A549 (cell line): ENCODE results near the gene HINT2. TPM values are rescaled to one million over a fixed set of nuclear protein-coding genes. Genes with fewer than 3 reads are reported as not detected.

ENCODE experiments used
- ATAC-seq, 2 experiments: fragments of 200-7000 bp in 1 of 2; fragments of >200 bp in 1 of 2; cut with Nextera tagmentation in 1 of 2; cut with Tn5 transposase in 1 of 2; 3 replicates each; pipeline versions ENCODE4 v1.8.0 to v1.9.1; 2018 to 2020; ENCODE audit warnings: mild to moderate bottlenecking in 1 of 2, moderate library complexity in 1 of 2
- CTCF ChIA-PET: fragments of 300-600 bp; sonication (Branson Sonifier 250); formaldehyde crosslinking; extraction: SDS; loops from one replicate; lab custom pipeline; 2021; ENCODE audit warnings: antibody characterized with exemption, inconsistent platforms; lab: Yijun Ruan, JAX
- POLR2A ChIA-PET: fragments of 350-600 bp; formaldehyde crosslinking; extraction: SDS; loops from one replicate; lab custom pipeline; 2021; ENCODE audit warnings: antibody characterized with exemption, inconsistent platforms; lab: Yijun Ruan, JAX
- DNase-seq, 2 experiments: peaks; one replicate each; pipeline versions ENCODE4 v3.0.0 to v3.0.0-alpha.2; 2011 to 2016; ENCODE audit warnings: low read depth in 1 of 2, low spot score in 1 of 2
- FAIRE-seq: peaks from 2 replicates; lab custom pipeline; 2011; peaks lifted over from hg19 to GRCh38; lab: Jason Lieb, UNC
- H3K27ac ChIP-seq, 2 experiments: fragments of >200 bp; sonication (Bioruptor Twin); formaldehyde crosslinking; 3 replicates each; pipeline ENCODE4 v1.5.1; 2016 to 2017
- H3K4me1 ChIP-seq: fragments of >200 bp; sonication (Bioruptor Twin); formaldehyde crosslinking; 3 replicates; pipeline ENCODE4 v1.6.1; 2016
- H3K4me2 ChIP-seq: fragments of >200 bp; sonication (Bioruptor Twin); formaldehyde crosslinking; 3 replicates; pipeline ENCODE4 v1.6.1; 2016
- H3K4me3 ChIP-seq: fragments of >200 bp; sonication (Bioruptor Twin); formaldehyde crosslinking; 3 replicates; pipeline ENCODE4 v1.5.1; 2016
- H3K9me3 ChIP-seq: fragments of >200 bp; sonication (Bioruptor Twin); formaldehyde crosslinking; 3 replicates; pipeline ENCODE4 v1.6.1; 2016
- CBX2 ChIP-seq: fragments of 200-600 bp; sonication (generic); IDR thresholded peaks from 2 replicates; pipeline ENCODE4 v1.6.1; 2016; ENCODE audit warnings: low read depth, mild to moderate bottlenecking, borderline replicate concordance
- CBX8 ChIP-seq: fragments of 200-600 bp; sonication (generic); IDR thresholded peaks from 2 replicates; pipeline ENCODE4 v1.6.1; 2016
- CHD2 ChIP-seq: fragments of 150-350 bp; IDR thresholded peaks from 2 replicates; pipeline ENCODE4 v1.6.1; 2014; ENCODE audit warnings: low read length; ENCODE audit not compliant: partially characterized antibody
- EHMT2 ChIP-seq: fragments of 200-600 bp; sonication (generic); IDR thresholded peaks from 2 replicates; pipeline ENCODE4 v1.6.1; 2016; ENCODE audit warnings: antibody characterized with exemption, low read depth, mild to moderate bottlenecking, moderate library complexity
- EP300 ChIP-seq, 2 experiments: fragments of >200 bp; sonication (Bioruptor Twin); formaldehyde crosslinking; IDR thresholded peaks; 2 replicates in 1 of 2; 3 replicates in 1 of 2; pipeline ENCODE4 v1.6.1; 2016 to 2017
- ESRRA ChIP-seq: fragments of 150-350 bp; IDR thresholded peaks from 2 replicates; pipeline ENCODE4 v1.6.1; 2014; ENCODE audit warnings: mild to moderate bottlenecking, low read length, borderline replicate concordance
- FOSL2 ChIP-seq, 2 experiments: fragments of 450-650 bp in 1 of 2; fragments of >200 bp in 1 of 2; sonication (Bioruptor Twin) in 1 of 2; formaldehyde crosslinking; IDR thresholded peaks; 2 replicates each; pipeline versions ENCODE4 v1.5.0 to v1.6.1; 2016 to 2020; ENCODE audit warnings: mild to moderate bottlenecking in 1 of 2, moderate library complexity in 1 of 2
- HDAC2 ChIP-seq: fragments of 200-600 bp; sonication (generic); IDR thresholded peaks from 2 replicates; pipeline ENCODE4 v1.6.1; 2016
- JUNB ChIP-seq: fragments of >200 bp; sonication (Bioruptor Twin); formaldehyde crosslinking; IDR thresholded peaks from 2 replicates; pipeline ENCODE4 v1.6.1; 2016
- KDM5A ChIP-seq: fragments of 200-600 bp; sonication (generic); IDR thresholded peaks from 2 replicates; pipeline ENCODE4 v1.6.1; 2016; ENCODE audit warnings: antibody characterized with exemption, mild to moderate bottlenecking
- MAFK ChIP-seq: fragments of 450-650 bp; IDR thresholded peaks from 2 replicates; pipeline ENCODE4 v1.6.1; 2014; ENCODE audit not compliant: partially characterized antibody
- MYC ChIP-seq: IDR thresholded peaks from 2 replicates; pipeline ENCODE4 v1.6.1; 2012; ENCODE audit warnings: mild to moderate bottlenecking, inconsistent platforms, low read length, improper control_type of control experiment, borderline replicate concordance
- NFE2L2 ChIP-seq: fragments of 150-350 bp; conservative IDR thresholded peaks from 2 replicates; pipeline ENCODE4 v1.6.1; 2014; ENCODE audit warnings: low read length
- NR3C1 ChIP-seq: fragments of >200 bp; sonication (Bioruptor Twin); formaldehyde crosslinking; IDR thresholded peaks from 3 replicates; pipeline ENCODE4 v1.6.1; 2017
- PHF8 ChIP-seq: fragments of 200-600 bp; sonication (generic); IDR thresholded peaks from 2 replicates; pipeline ENCODE4 v1.6.1; 2016; ENCODE audit warnings: low read depth, mild to moderate bottlenecking, antibody characterized with exemption, moderate library complexity, borderline replicate concordance
- POLR2AphosphoS2 ChIP-seq: conservative IDR thresholded peaks from 2 replicates; pipeline ENCODE4 v1.6.1; 2012; ENCODE audit warnings: low read length, improper control_type of control experiment, inconsistent platforms
- RAD21 ChIP-seq, 2 experiments: fragments of >200 bp in 1 of 2; sonication (Bioruptor Twin) in 1 of 2; formaldehyde crosslinking in 1 of 2; IDR thresholded peaks in 1 of 2; conservative IDR thresholded peaks in 1 of 2; 2 replicates in 1 of 2; 3 replicates in 1 of 2; pipeline ENCODE4 v1.6.1; 2012 to 2018; ENCODE audit warnings: inconsistent platforms in 1 of 2
- RARB ChIP-seq: fragments of 250-450 bp; sonication (Bioruptor Pico); IDR thresholded peaks from 2 replicates; pipeline ENCODE4 v1.8.0; 2021; ENCODE audit warnings: mild to moderate bottlenecking, moderate library complexity
- RCOR1 ChIP-seq: fragments of 150-350 bp; IDR thresholded peaks from 2 replicates; pipeline ENCODE4 v1.6.1; 2014; ENCODE audit warnings: antibody characterized with exemption, low read length, low read depth
- ZNF302 ChIP-seq: fragments of 250-450 bp; sonication (Bioruptor Pico); IDR thresholded peaks from 2 replicates; pipeline ENCODE4 v1.9.0; 2021; ENCODE audit warnings: inconsistent platforms, mild to moderate bottlenecking, moderate library complexity
- ZSCAN20 ChIP-seq: fragments of 250-450 bp; sonication (Bioruptor Pico); IDR thresholded peaks from 2 replicates; pipeline ENCODE4 v1.8.0; 2022; ENCODE audit warnings: mild to moderate bottlenecking, moderate library complexity
- WGBS: methylation state at CpG from one replicate; pipeline ENCODE4 v1.1.6; 2017; ENCODE audit errors: missing lambda C conversion rate; 5-methylcytosine and 5-hydroxymethylcytosine counted together
- polyA plus RNA-seq, 4 experiments: library from polyadenylated mRNA; depleted of rRNA in 3 of 4; stranded (reverse); fragments of >200 nt; fragmentation: RNase III in 1 of 4; extraction: RNeasy Plus Mini Kit Qiagen cat#74134 plus additional on column Dnase treatment in 1 of 4; gene quantifications; 2 replicates in 3 of 4; 3 replicates in 1 of 4; pipeline ENCODE4 v1.2.3, GENCODE V29; 2011 to 2017
- TF ChIP-seq, protein P1 (sequence below): fragments of 200-600 bp; sonication (generic); IDR thresholded peaks from 2 replicates; pipeline ENCODE4 v1.6.1; 2016; ENCODE audit warnings: antibody characterized with exemption, mild to moderate bottlenecking, moderate library complexity
- TF ChIP-seq, protein P2 (sequence below): fragments of >200 bp; sonication (Bioruptor Twin); formaldehyde crosslinking; IDR thresholded peaks from 3 replicates; pipeline ENCODE4 v1.5.1; 2016
- TF ChIP-seq, protein P3 (sequence below): fragments of 250-450 bp; sonication (Bioruptor Pico); IDR thresholded peaks from 2 replicates; pipeline ENCODE4 v1.5.0; 2020; ENCODE audit warnings: low read depth, mild to moderate bottlenecking, moderate library complexity
- TF ChIP-seq, protein P4 (sequence below): fragments of >200 bp; sonication (Bioruptor Twin); formaldehyde crosslinking; IDR thresholded peaks from 2 replicates; pipeline ENCODE4 v1.6.1; 2016
- TF ChIP-seq, protein P5 (sequence below): fragments of 450-650 bp; IDR thresholded peaks from 2 replicates; pipeline ENCODE4 v1.6.1; 2014; ENCODE audit warnings: antibody characterized with exemption

HINT2 gene
- polyA plus RNA-seq, 2 of the 4 experiments (the other 2 are of a cell fraction), result 46.9 to 69.2 TPM

DNA sequence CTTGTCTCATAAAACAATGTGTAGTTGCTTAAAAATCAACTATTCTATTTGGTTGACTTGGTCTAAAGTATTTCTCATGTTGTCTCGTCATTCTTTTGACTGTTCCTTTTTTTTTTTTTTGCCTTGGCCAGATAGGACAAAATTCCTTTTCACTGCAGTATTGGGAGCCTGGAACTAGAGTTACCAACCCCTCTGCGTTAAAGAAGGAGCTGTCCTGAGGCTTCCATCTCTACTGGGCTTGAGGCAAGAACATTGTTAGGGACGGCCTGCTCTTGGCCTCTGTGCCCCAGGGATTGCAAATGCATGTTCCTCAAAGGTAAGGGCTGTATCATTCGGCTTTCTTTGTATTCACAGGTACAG lies 24.8 kb downstream of the HINT2 start:
- ATAC-seq (peak; percentile 28 to 54; a peak in 4 of 6 replicates), DNase-seq (no peak), FAIRE-seq (no peak)
- no peaks in the 10 kb centered on the region for H3K9me3 ChIP-seq
- POLR2A ChIA-PET, result interaction anchor here (1.5 kb wide), 1 partner anchor 92 kb away, joined by 4 read pairs; no protein-coding TSS in a partner anchor
- WGBS, result 25% methylated on average over 4 of the region's 4 CpGs
- H3K4me3 ChIP-seq, result no peak overlapping the region
- no peak overlapping the region for H3K27ac ChIP-seq
- H3K4me2 ChIP-seq, result no peak overlapping the region
- CTCF ChIA-PET, result interaction anchor here (0.5 to 5.0 kb wide), 62 partner anchors 8 to 1765 kb away, joined by 3 to 122 read pairs (median 7); partner anchors contain the start of genes ARHGEF39, CCDC107, FAM221B and GBA2
- no peak for TF ChIP-seq NR3C1
- TF ChIP-seq ZNF302 (CRISPR knock-in tag), result no peak
- H3K4me1 ChIP-seq, result peaks cover 2% of the 10 kb centered on the region

DNA sequence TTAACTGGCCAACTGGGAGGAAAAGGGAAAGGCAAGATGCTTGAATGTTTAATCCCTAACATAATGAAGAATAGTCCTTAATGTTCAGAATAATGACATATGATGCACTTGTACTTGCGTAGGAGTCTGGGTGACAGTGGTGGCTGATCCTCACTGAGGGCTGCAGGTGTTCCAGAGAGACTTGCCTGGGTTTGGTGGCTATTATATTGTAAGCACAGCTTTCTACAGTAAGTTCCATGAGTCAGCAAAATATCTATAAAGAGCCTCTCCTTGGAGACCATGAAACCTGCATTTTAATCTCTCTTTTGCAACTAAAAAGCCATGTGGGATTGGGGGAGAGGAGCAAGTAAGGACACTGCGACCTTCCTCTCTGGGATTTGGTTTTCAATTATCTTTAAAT lies 25.3 kb downstream of the HINT2 start:
- ATAC-seq (no peak), DNase-seq (no peak), FAIRE-seq (no peak)
- POLR2A ChIA-PET, result interaction anchor here (1.5 kb wide), 1 partner anchor 93 kb away, joined by 4 read pairs; no protein-coding TSS in a partner anchor
- Histone ChIP-seq H3K4me2 (no peak overlapping the region), H3K9me3 (no peaks in the 10 kb centered on the region), H3K27ac (no peak overlapping the region), H3K4me3 (no peak overlapping the region), H3K4me1 (no peaks in the 10 kb centered on the region; the same call in 2 of the 3 replicates)
- 91% methylated on average over 2 of the region's 2 CpGs for WGBS
- CTCF ChIA-PET, result interaction anchor here (0.6 to 5.0 kb wide), 56 partner anchors 8 to 404 kb away, joined by 3 to 122 read pairs (median 8); partner anchors contain the start of genes ARHGEF39, CCDC107, FAM221B and GBA2
- TF ChIP-seq HDAC2 (no peak), RCOR1 (no peak), NFE2L2 (peak; percentile 29; the same call in 1 of the 2 replicates), MYC (no peak), ZNF302 (CRISPR knock-in tag) (no peak), ESRRA (no peak), KDM5A (no peak), ZSCAN20 (CRISPR knock-in tag) (no peak), CHD2 (no peak), EP300 (IDR thresholded peaks at IDR 0.05) (no peak), JUNB (no peak), MAFK (peak; percentile 95)

DNA sequence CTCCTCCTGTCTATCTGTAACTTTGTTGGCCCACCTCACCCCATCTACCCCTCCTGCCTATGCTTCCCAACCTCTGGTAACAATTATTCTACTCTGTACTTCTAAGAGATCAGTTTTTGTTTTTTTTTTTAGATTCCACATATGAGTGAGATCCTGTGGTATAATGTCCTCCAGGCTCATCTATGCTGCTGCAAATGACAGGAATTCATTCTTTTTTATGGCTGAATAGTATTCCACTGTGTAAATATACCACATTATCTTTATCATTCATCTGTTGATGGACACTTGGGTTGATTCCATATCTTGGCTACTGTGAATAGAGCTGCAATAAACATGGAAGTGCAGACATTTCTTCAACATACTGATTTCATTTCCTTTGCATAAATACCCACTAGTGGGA lies 31.4 kb downstream of the HINT2 start:
- POLR2A ChIA-PET, result no interaction called here
- CTCF ChIA-PET, result interaction anchor here (1.2 to 1.4 kb wide), 3 partner anchors 31 to 128 kb away, joined by 3 to 5 read pairs (median 3); partner anchors contain the start of gene HINT2
- no peak for FAIRE-seq
- TF ChIP-seq RAD21 (conservative IDR thresholded peaks at IDR 0.05 in 1 of 2, IDR thresholded peaks at IDR 0.05 in 1 of 2), result no peak
- TF ChIP-seq, protein P1, sequence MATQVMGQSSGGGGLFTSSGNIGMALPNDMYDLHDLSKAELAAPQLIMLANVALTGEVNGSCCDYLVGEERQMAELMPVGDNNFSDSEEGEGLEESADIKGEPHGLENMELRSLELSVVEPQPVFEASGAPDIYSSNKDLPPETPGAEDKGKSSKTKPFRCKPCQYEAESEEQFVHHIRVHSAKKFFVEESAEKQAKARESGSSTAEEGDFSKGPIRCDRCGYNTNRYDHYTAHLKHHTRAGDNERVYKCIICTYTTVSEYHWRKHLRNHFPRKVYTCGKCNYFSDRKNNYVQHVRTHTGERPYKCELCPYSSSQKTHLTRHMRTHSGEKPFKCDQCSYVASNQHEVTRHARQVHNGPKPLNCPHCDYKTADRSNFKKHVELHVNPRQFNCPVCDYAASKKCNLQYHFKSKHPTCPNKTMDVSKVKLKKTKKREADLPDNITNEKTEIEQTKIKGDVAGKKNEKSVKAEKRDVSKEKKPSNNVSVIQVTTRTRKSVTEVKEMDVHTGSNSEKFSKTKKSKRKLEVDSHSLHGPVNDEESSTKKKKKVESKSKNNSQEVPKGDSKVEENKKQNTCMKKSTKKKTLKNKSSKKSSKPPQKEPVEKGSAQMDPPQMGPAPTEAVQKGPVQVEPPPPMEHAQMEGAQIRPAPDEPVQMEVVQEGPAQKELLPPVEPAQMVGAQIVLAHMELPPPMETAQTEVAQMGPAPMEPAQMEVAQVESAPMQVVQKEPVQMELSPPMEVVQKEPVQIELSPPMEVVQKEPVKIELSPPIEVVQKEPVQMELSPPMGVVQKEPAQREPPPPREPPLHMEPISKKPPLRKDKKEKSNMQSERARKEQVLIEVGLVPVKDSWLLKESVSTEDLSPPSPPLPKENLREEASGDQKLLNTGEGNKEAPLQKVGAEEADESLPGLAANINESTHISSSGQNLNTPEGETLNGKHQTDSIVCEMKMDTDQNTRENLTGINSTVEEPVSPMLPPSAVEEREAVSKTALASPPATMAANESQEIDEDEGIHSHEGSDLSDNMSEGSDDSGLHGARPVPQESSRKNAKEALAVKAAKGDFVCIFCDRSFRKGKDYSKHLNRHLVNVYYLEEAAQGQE, result no peak
- TF ChIP-seq NFE2L2, result no peak
- TF ChIP-seq, protein P2, sequence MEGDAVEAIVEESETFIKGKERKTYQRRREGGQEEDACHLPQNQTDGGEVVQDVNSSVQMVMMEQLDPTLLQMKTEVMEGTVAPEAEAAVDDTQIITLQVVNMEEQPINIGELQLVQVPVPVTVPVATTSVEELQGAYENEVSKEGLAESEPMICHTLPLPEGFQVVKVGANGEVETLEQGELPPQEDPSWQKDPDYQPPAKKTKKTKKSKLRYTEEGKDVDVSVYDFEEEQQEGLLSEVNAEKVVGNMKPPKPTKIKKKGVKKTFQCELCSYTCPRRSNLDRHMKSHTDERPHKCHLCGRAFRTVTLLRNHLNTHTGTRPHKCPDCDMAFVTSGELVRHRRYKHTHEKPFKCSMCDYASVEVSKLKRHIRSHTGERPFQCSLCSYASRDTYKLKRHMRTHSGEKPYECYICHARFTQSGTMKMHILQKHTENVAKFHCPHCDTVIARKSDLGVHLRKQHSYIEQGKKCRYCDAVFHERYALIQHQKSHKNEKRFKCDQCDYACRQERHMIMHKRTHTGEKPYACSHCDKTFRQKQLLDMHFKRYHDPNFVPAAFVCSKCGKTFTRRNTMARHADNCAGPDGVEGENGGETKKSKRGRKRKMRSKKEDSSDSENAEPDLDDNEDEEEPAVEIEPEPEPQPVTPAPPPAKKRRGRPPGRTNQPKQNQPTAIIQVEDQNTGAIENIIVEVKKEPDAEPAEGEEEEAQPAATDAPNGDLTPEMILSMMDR, result no peak
- TF ChIP-seq, protein P3, sequence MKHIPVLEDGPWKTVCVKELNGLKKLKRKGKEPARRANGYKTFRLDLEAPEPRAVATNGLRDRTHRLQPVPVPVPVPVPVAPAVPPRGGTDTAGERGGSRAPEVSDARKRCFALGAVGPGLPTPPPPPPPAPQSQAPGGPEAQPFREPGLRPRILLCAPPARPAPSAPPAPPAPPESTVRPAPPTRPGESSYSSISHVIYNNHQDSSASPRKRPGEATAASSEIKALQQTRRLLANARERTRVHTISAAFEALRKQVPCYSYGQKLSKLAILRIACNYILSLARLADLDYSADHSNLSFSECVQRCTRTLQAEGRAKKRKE (CRISPR knock-in tag), result no peak
- TF ChIP-seq CBX8, result no peak
- TF ChIP-seq EHMT2, result no peak
- TF ChIP-seq, protein P4, sequence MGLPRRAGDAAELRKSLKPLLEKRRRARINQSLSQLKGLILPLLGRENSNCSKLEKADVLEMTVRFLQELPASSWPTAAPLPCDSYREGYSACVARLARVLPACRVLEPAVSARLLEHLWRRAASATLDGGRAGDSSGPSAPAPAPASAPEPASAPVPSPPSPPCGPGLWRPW, result no peak
- no peak for TF ChIP-seq POLR2AphosphoS2
- no peak for TF ChIP-seq FOSL2 (IDR thresholded peaks at IDR 0.05)
- TF ChIP-seq FOSL2 (CRISPR knock-in tag; IDR thresholded peaks at IDR 0.05), result no peak
- TF ChIP-seq PHF8, result no peak
- no peak for TF ChIP-seq RARB (CRISPR knock-in tag)
- TF ChIP-seq CBX2, result no peak
- TF ChIP-seq, protein P5, sequence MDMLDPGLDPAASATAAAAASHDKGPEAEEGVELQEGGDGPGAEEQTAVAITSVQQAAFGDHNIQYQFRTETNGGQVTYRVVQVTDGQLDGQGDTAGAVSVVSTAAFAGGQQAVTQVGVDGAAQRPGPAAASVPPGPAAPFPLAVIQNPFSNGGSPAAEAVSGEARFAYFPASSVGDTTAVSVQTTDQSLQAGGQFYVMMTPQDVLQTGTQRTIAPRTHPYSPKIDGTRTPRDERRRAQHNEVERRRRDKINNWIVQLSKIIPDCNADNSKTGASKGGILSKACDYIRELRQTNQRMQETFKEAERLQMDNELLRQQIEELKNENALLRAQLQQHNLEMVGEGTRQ, result no peak
- TF ChIP-seq, all 56 proteins: peak for 0
- H3K4me2 ChIP-seq, result no peak overlapping the region
- no peak overlapping the region for H3K4me3 ChIP-seq
- no peak for ATAC-seq
- no peaks in the 10 kb centered on the region for H3K9me3 ChIP-seq
- DNase-seq, result no peak
- H3K4me1 ChIP-seq, result no peaks in the 10 kb centered on the region
- H3K27ac ChIP-seq, result no peak overlapping the region
